Natural killer cell (primary cell): ENCODE measurements around the gene CILP2. TPM values are rescaled to one million over a fixed set of nuclear protein-coding genes. Genes with fewer than 3 reads are reported as not detected.

Source experiments
- ATAC-seq, 3 donors: fragments of 150-1000 bp in 2 of 3; fragments of 200-7000 bp in 1 of 3; cut with Tn5 transposase; 1 replicate in 1 of 3; 2 replicates in 2 of 3; pipeline ENCODE4 v1.10.0; 2021; ENCODE audit warnings: mild to moderate bottlenecking in 2 of 3, moderate library complexity in 2 of 3
- DNase-seq, 2 donors: peaks; one replicate each; pipeline versions ENCODE4 v3.0.0 to v3.0.0-alpha.2; 2013 to 2021; ENCODE audit warnings: mixed read lengths in 1 of 2
- H3K27ac ChIP-seq: one replicate; pipeline ENCODE4 v1.5.1; 2013; ENCODE audit warnings: mild to moderate bottlenecking, low read length
- H3K27me3 ChIP-seq: one replicate; pipeline ENCODE4 v1.6.1; 2013; ENCODE audit warnings: low read length; ENCODE audit not compliant: control insufficient read depth, insufficient read depth
- H3K36me3 ChIP-seq: one replicate; pipeline ENCODE4 v1.6.1; 2013; ENCODE audit warnings: low read length; ENCODE audit not compliant: control insufficient read depth, insufficient read depth
- H3K4me1 ChIP-seq: one replicate; pipeline ENCODE4 v1.6.1; 2013; ENCODE audit warnings: low read length; ENCODE audit not compliant: control insufficient read depth, insufficient read depth
- H3K4me3 ChIP-seq: one replicate; pipeline ENCODE4 v1.5.1; 2013; ENCODE audit warnings: low read length
- H3K9me3 ChIP-seq: one replicate; pipeline ENCODE4 v1.6.1; 2013; ENCODE audit warnings: low read length; ENCODE audit not compliant: control insufficient read depth, insufficient read depth
- H3K27ac Mint-ChIP-seq, 2 donors: one replicate each; pipeline ENCODE4 v1.8.0; 2022; ENCODE audit warnings: mild to moderate bottlenecking in 2 of 2, mixed read lengths in 2 of 2, moderate library complexity in 1 of 2
- H3K27me3 Mint-ChIP-seq, 2 donors: one replicate each; pipeline ENCODE4 v1.8.0; 2022; ENCODE audit warnings: low read depth in 2 of 2, mixed read lengths in 2 of 2
- H3K36me3 Mint-ChIP-seq: one replicate; pipeline ENCODE4 v1.8.0; 2022; ENCODE audit warnings: mixed read lengths
- H3K4me1 Mint-ChIP-seq, 2 donors: one replicate each; pipeline ENCODE4 v1.8.0; 2022; ENCODE audit warnings: mixed read lengths in 2 of 2
- H3K4me3 Mint-ChIP-seq: one replicate; pipeline ENCODE4 v1.8.0; 2022; ENCODE audit warnings: mild to moderate bottlenecking, moderate library complexity, mixed read lengths
- H3K9me3 Mint-ChIP-seq, 2 donors: one replicate each; pipeline ENCODE4 v1.8.0; 2022; ENCODE audit warnings: mixed read lengths in 2 of 2
- CTCF ChIP-seq: fragments of 200-600 bp; IDR thresholded peaks from one replicate; pipeline ENCODE4 v1.8.0; 2022; ENCODE audit warnings: antibody characterized with exemption
- WGBS: methylation state at CpG from one replicate; pipeline ENCODE4 v1.1.7; 2013; ENCODE audit warnings: missing lambda C conversion rate; ENCODE audit not compliant: insufficient coverage; 5-methylcytosine and 5-hydroxymethylcytosine counted together
- intact Hi-C: fragments of 100-400 bp; cut with micrococcal nuclease; formaldehyde crosslinking; loops from one replicate; pipeline ENCODE4 v1.14.2; 2022
- total RNA-seq, 4 donors: library from RNA; stranded (reverse); fragments of 120-200 nt in 1 of 4; gene quantifications; one replicate each; pipeline versions ENCODE4 v1.2.3 to v1.2.4, GENCODE V29; 2013 to 2022

The CILP2 gene
- total RNA-seq, 3 donors from 2014 or later (not counting 1 experiment from before 2014, with no cell fraction given) = 0.05 to 0.20 (median 0.11) TPM

DNA sequence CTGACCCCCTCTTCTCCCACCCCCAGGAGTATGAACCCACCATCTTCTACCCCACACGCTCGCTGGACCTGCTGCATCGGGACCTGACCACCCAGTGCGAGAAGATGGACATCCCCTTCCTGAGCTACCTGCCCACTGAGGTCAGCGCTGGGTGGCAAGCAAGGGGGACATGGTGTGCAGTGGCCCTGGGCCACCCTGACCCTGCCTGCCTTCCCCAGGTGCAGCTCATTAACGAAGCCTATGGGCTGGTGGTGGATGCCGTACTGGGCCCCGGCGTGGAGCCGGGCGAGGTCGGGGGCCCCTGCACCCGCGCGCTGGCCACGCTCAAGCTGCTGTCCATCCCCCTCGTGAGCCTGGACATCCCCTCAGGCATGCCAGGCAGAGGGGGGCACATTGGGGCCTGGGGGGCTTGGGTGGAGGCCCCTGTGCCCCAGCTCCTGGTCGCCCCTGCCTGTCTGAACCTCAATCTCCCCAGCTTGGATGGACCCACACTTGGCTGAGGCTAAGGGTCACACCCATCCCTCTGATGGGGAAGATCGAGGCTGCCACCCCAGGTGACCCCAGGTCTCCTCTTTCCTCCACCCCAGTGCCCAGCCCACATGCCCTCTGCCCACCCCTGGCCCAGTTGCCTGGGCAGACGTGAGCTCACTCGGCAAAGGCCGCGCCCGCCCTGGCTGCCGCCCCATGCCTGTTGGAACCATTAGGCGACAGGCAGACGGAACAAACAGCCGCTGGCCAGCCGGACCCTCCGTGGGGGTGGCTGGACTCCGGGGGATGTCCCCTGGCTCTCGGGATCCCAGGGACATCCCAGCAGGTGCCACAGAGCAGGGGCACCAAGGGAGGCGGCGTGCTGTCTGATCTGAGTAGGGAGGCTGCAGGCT is 2.5 kb upstream of the CILP2 start:
- TF ChIP-seq CTCF = no peak
- Mint-ChIP-seq H3K4me3 (no peak overlapping the region), H3K9me3 (no peaks in the 10 kb centered on the region), H3K27ac (peak overlapping the region in 1 of 2 donors; percentile 47), H3K4me1 (peaks cover 19 to 33% of the 10 kb centered on the region in 2 donors), H3K27me3 (peaks cover 0 to 11% of the 10 kb centered on the region in 2 donors), H3K36me3 (no peaks in the 10 kb centered on the region)
- 95% methylated on average over 34 of the region's 34 CpGs for WGBS
- Histone ChIP-seq H3K9me3 (no peaks in the 10 kb centered on the region), H3K27ac (no peak overlapping the region), H3K27me3 (peaks cover 4% of the 10 kb centered on the region), H3K4me3 (no peak overlapping the region), H3K4me1 (peaks cover 32% of the 10 kb centered on the region), H3K36me3 (no peaks in the 10 kb centered on the region)
- intact Hi-C loops = no loop called here
- DNase-seq (no peak), ATAC-seq (no peak)

DNA sequence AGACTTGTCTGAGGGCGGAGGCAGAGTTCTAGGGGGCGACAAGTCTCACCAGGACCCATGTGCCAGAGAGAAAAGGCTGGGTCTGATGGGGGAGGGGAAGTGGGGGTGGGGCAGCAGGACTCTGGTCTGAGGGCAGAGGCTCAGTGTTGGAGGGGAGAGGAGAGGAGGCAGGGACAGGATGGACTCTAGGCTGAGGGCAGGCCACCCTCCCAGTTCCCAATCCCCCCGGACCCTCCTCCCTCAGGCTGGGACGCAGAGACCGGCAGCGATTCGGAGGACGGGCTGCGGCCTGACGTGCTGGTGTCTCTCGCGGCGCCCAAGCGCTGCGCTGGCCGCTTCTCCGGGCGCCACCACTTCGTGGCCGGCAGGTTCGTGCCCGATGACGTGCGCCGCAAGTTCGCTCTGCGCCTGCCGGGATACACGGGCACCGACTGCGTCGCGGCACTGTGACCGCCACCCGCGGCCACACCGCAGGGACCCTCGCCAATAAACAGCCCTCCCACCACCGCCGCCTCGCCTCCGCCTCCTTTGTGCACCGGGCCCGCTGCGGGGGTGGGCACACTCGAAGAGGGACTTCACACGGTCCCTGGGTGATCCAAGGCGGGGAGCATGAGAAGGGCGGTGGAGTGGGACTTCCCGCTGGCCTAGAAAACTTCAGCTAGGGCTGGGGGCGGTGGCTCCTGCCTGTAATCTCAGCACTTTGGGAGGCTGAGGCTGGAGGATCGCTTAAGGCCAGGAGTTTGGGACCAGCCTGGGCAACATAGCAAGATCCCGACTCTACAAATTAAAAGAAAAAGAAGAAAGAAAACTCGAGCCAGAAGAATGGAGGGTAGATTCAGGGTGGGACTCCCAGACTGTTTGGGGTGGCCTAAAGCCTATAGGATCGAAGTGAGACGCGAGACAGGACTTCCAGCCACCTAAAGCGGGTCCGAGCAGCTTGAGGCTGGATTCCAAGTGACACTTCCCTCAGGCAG is 703 bp upstream of the CILP2 start:
- intact Hi-C loops = no loop called here
- Histone ChIP-seq H3K36me3 (no peaks in the 10 kb centered on the region), H3K27ac (no peak overlapping the region), H3K4me1 (peaks cover 43% of the 10 kb centered on the region), H3K4me3 (no peak overlapping the region), H3K9me3 (no peaks in the 10 kb centered on the region), H3K27me3 (peaks cover 16% of the 10 kb centered on the region)
- 54% methylated on average over 59 of the region's 59 CpGs for WGBS
- peaks cover 14 to 42% of the 10 kb centered on the region in 2 donors for H3K4me1 Mint-ChIP-seq
- H3K9me3 Mint-ChIP-seq = no peaks in the 10 kb centered on the region
- peak overlapping the region; percentile 84 for H3K4me3 Mint-ChIP-seq
- TF ChIP-seq CTCF = no peak
- DNase-seq (peak in 1 of 2 donors; percentile 69), ATAC-seq (peak in 1 of 3 donors; percentile 41)
- H3K36me3 Mint-ChIP-seq = no peaks in the 10 kb centered on the region
- H3K27ac Mint-ChIP-seq = peak overlapping the region; percentile 45 to 53
- peaks cover 0 to 12% of the 10 kb centered on the region in 2 donors for H3K27me3 Mint-ChIP-seq

DNA sequence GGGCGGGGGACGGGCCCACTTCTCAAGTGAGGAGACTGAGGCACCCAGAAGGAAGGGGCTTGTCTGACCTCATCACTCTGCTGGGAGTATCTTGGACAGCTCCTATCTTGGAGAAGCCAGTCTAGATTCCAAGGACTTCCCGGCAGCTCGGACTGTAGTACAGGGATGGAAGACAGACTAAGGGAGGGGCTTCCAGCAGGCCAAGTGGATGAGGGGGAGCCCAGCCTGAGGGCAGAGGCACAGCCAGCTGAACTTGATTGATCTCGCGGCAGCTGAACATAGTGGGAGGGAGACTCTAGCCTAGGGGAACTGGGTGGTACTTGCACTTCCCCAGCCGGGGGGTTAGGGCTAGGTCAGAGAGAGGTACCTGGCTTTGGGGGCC is 711 bp downstream of the CILP2 start:
- Mint-ChIP-seq H3K27ac (peak overlapping the region in 1 of 2 donors; percentile 75), H3K4me3 (peak overlapping the region; percentile 74)
- peak in 1 of 2 donors; percentile 40 for DNase-seq

More for the DNA sequence above, 711 bp downstream of the CILP2 start:
- no peak for TF ChIP-seq CTCF
- peaks cover 0 to 17% of the 10 kb centered on the region in 2 donors for H3K27me3 Mint-ChIP-seq
- peaks cover 13 to 41% of the 10 kb centered on the region in 2 donors for H3K4me1 Mint-ChIP-seq
- no peaks in the 10 kb centered on the region for H3K36me3 ChIP-seq
- H3K27me3 ChIP-seq = peaks cover 16% of the 10 kb centered on the region
- H3K36me3 Mint-ChIP-seq = no peaks in the 10 kb centered on the region
- no peak overlapping the region for H3K4me3 ChIP-seq
- H3K4me1 ChIP-seq = peaks cover 37% of the 10 kb centered on the region
- no peak for ATAC-seq
- 38% methylated on average over 7 of the region's 7 CpGs for WGBS
- no peaks in the 10 kb centered on the region for H3K9me3 Mint-ChIP-seq
- no peaks in the 10 kb centered on the region for H3K9me3 ChIP-seq
- intact Hi-C loops = no loop called here
- no peak overlapping the region for H3K27ac ChIP-seq
